Endothelial cell of umbilical vein (primary cell): ENCODE measurements around the gene ANKRD33B. TPM values are rescaled to one million over a fixed set of nuclear protein-coding genes. Genes with fewer than 3 reads are reported as not detected.

Experiments used
- BruUV-seq: library from RNA; stranded (reverse); fragments of 400-500 nt; replicated peaks from 2 replicates; lab custom pipeline; 2021; lab: Mats Ljungman, UMichigan
- CTCF ChIA-PET: fragments of 300-600, 350-600 bp; sonication (Branson Sonifier 250); formaldehyde crosslinking; loops from one replicate; lab custom pipeline; 2021; ENCODE audit warnings: antibody characterized with exemption, inconsistent platforms; lab: Charles Lee
- POLR2A ChIA-PET: fragments of 300-600, 350-600 bp; sonication (Branson Sonifier 250); formaldehyde crosslinking; loops from one replicate; lab custom pipeline; 2021; ENCODE audit warnings: antibody characterized with exemption, inconsistent platforms; lab: Charles Lee
- DNase-seq: peaks from one replicate; pipeline ENCODE4 v3.0.0-alpha.2; 2011; ENCODE audit warnings: low read depth, low spot score
- FAIRE-seq: peaks from 2 replicates; lab custom pipeline; 2011; peaks lifted over from hg19 to GRCh38; lab: Jason Lieb, UNC
- H2AFZ ChIP-seq: 2 replicates; pipeline ENCODE4 v1.6.0; 2012; ENCODE audit warnings: low read depth, low read length, control low read depth, inconsistent platforms
- H3K27ac ChIP-seq: 2 replicates; pipeline ENCODE4 v1.5.1; 2011; ENCODE audit warnings: low read depth, mild to moderate bottlenecking, control low read depth, low read length, moderate library complexity; ENCODE audit not compliant: insufficient read depth
- H3K27me3 ChIP-seq, 2 experiments: 2 replicates each; pipeline versions ENCODE4 v1.6.0 to v1.6.1; 2011; ENCODE audit warnings: low read length in 2 of 2, mixed read lengths in 1 of 2; ENCODE audit not compliant: control insufficient read depth in 2 of 2, insufficient read depth in 2 of 2
- H3K36me3 ChIP-seq, 2 experiments: 2 replicates in 1 of 2; 3 replicates in 1 of 2; pipeline ENCODE4 v1.5.1; 2011; ENCODE audit warnings: low read length in 2 of 2, mild to moderate bottlenecking in 1 of 2, moderate library complexity in 1 of 2; ENCODE audit not compliant: control insufficient read depth in 2 of 2, insufficient read depth in 2 of 2; ENCODE audit errors: extremely low read depth in 1 of 2
- H3K4me1 ChIP-seq: 3 replicates; pipeline ENCODE4 v1.5.1; 2011; ENCODE audit warnings: mild to moderate bottlenecking, low read length; ENCODE audit not compliant: control insufficient read depth, insufficient read depth; ENCODE audit errors: extremely low read depth
- H3K4me2 ChIP-seq: 2 replicates; pipeline ENCODE4 v1.6.1; 2011; ENCODE audit warnings: low read length, control low read depth, mixed read lengths; ENCODE audit not compliant: insufficient read depth
- H3K4me3 ChIP-seq, 3 experiments: fragments of 200-600 bp in 1 of 3; sonication (generic), shearing (Covaris generic) in 1 of 3; replicated peaks in 1 of 3; 2 replicates each; pipeline ENCODE4 v1.5.1; 2011 to 2016; ENCODE audit warnings: control low read depth in 3 of 3, low read length in 3 of 3, mild to moderate bottlenecking in 2 of 3, inconsistent platforms in 1 of 3, low read depth in 1 of 3, moderate library complexity in 1 of 3; ENCODE audit not compliant: insufficient read depth in 1 of 3
- H3K79me2 ChIP-seq: 2 replicates; pipeline ENCODE4 v1.6.0; 2012; ENCODE audit warnings: low read length, inconsistent platforms; ENCODE audit not compliant: control insufficient read depth, insufficient read depth
- H3K9ac ChIP-seq: replicated peaks from 2 replicates; pipeline ENCODE3; 2011; ENCODE audit warnings: low read length, control low read depth; ENCODE audit not compliant: insufficient read depth; ENCODE audit errors: extremely low read depth
- H3K9me1 ChIP-seq: replicated peaks from 3 replicates; pipeline ENCODE4 v1.6.0; 2011; ENCODE audit warnings: mild to moderate bottlenecking, low read length; ENCODE audit not compliant: control insufficient read depth, insufficient read depth; ENCODE audit errors: extremely low read depth
- H3K9me3 ChIP-seq: replicated peaks from 2 replicates; pipeline ENCODE4 v1.5.1; 2012; ENCODE audit warnings: low read length, inconsistent platforms; ENCODE audit not compliant: control insufficient read depth, insufficient read depth
- H4K20me1 ChIP-seq: replicated peaks from 2 replicates; pipeline ENCODE3; 2011; ENCODE audit warnings: mild to moderate bottlenecking, low read length; ENCODE audit not compliant: control insufficient read depth, insufficient read depth; ENCODE audit errors: extremely low read depth
- CTCF ChIP-seq, 2 donors: IDR thresholded peaks; 1 replicate in 1 of 2; 2 replicates in 1 of 2; pipeline ENCODE4 v1.5.1; 2011; ENCODE audit warnings: low read length in 2 of 2, mild to moderate bottlenecking in 2 of 2, moderate library complexity in 2 of 2, control low read depth in 1 of 2, inconsistent platforms in 1 of 2, low read depth in 1 of 2; ENCODE audit not compliant: insufficient read depth in 1 of 2; ENCODE audit errors: extremely low read depth in 1 of 2
- EZH2 ChIP-seq: IDR thresholded peaks from 2 replicates; pipeline ENCODE4 v1.6.1; 2012; ENCODE audit warnings: borderline replicate concordance, low read depth, mild to moderate bottlenecking, moderate library complexity, low read length, inconsistent platforms; ENCODE audit not compliant: severe bottlenecking
- FOS ChIP-seq: IDR thresholded peaks from 2 replicates; pipeline ENCODE4 v1.6.1; 2011; ENCODE audit warnings: mild to moderate bottlenecking, low read length, moderate library complexity, borderline replicate concordance; ENCODE audit not compliant: insufficient read depth
- GATA2 ChIP-seq: IDR thresholded peaks from 2 replicates; pipeline ENCODE4 v1.7.0; 2011; ENCODE audit warnings: low read depth, mild to moderate bottlenecking, moderate library complexity, mixed read lengths, low read length; ENCODE audit not compliant: insufficient read length, insufficient read depth
- JUN ChIP-seq: IDR thresholded peaks from 2 replicates; pipeline ENCODE4 v1.6.1; 2011; ENCODE audit warnings: borderline replicate concordance, low read depth; ENCODE audit not compliant: insufficient read length, insufficient read depth
- MAX ChIP-seq: IDR thresholded peaks from 2 replicates; pipeline ENCODE4 v1.6.1; 2011; ENCODE audit not compliant: insufficient read depth, insufficient read length
- MYC ChIP-seq: IDR thresholded peaks from one replicate; pipeline ENCODE4 v1.6.1; 2011; ENCODE audit warnings: mild to moderate bottlenecking, low read depth, low read length
- POLR2A ChIP-seq: IDR thresholded peaks from 2 replicates; pipeline ENCODE4 v1.6.1; 2012; ENCODE audit warnings: low read depth, mild to moderate bottlenecking, control low read depth, low read length
- POLR2AphosphoS5 ChIP-seq: IDR thresholded peaks from 2 replicates; pipeline ENCODE4 v1.6.1; 2012; ENCODE audit warnings: low read depth, mild to moderate bottlenecking, control low read depth, low read length, moderate library complexity; ENCODE audit not compliant: insufficient read depth
- dilution Hi-C: fragments of 300-500 bp; cut with MboI; formaldehyde crosslinking; loops from one replicate; pipeline ENCODE4 v1.15.0; 2019; ENCODE audit warnings: low sequenced_read_pairs; ENCODE audit not compliant: extremely low pct_ligation_motif_present
- intact Hi-C: fragments of 100-400 bp; cut with micrococcal nuclease; formaldehyde crosslinking; loops from one replicate; pipeline ENCODE4 v1.10.0; 2022
- polyA plus RNA-seq, 4 experiments: library from polyadenylated mRNA; depleted of rRNA in 3 of 4; stranded (reverse) in 3 of 4; unstranded in 1 of 4; fragments of >200 nt; gene quantifications; 2 replicates each; pipeline versions ENCODE4 v1.2.1 to v1.2.3, GENCODE V29; 2011 to 2012; ENCODE audit warnings: missing spikeins in 1 of 4
- total RNA-seq: library from RNA; stranded (reverse); gene quantifications from 2 replicates; pipeline ENCODE4 v1.2.3, GENCODE V29; 2021

The ANKRD33B gene
- total and polyA plus RNA-seq, 2 donors (not counting 3 experiments of a cell fraction or from before 2014, with no cell fraction given): 2.4 to 5.4 TPM

- Histone ChIP-seq H3K4me2 (no peak overlapping the region), H3K9ac (no peak overlapping the region), H3K36me3 (no peaks in the 10 kb centered on the region), H2AFZ (no peak overlapping the region), H3K4me3 (no peak overlapping the region), H3K9me3 (no peaks in the 10 kb centered on the region), H3K27me3 (no peaks in the 10 kb centered on the region), H3K9me1 (no peaks in the 10 kb centered on the region), H4K20me1 (no peaks in the 10 kb centered on the region), H3K27ac (no peak overlapping the region), H3K4me1 (peaks cover 18% of the 10 kb centered on the region), H3K79me2 (no peaks in the 10 kb centered on the region)
- FAIRE-seq: no peak
- no peak for TF ChIP-seq CTCF (IDR thresholded peaks at IDR 0.05; ENCODE audit: extremely low read depth in 1 of 2, insufficient read depth in 1 of 2, low read depth in 1 of 2, low read length in 2 of 2)
- POLR2A ChIA-PET: no interaction called here
- intact Hi-C loops (no loop called here), dilution Hi-C loops (no loop called here)
- no peak for DNase-seq
- CTCF ChIA-PET: interaction anchor here (0.8 kb wide), 1 partner anchor 60 kb away, joined by 3 read pairs; no protein-coding TSS in a partner anchor
- no TSS peak for BruUV-seq
Measured at GRCh38 chr5:10636363-10637142, 72.7 kb downstream of the ANKRD33B start.

- ChIA-PET POLR2A (no interaction called here), CTCF (no interaction called here)
- no peak overlapping the region for H3K27ac ChIP-seq
- H3K9me3 ChIP-seq: no peaks in the 10 kb centered on the region
- no peak for DNase-seq
- peaks cover 18% of the 10 kb centered on the region for H3K4me1 ChIP-seq
- dilution Hi-C loops: no loop called here
- no peaks in the 10 kb centered on the region for H3K79me2 ChIP-seq
- no peak for FAIRE-seq
- no peak overlapping the region for H3K4me3 ChIP-seq
- TF ChIP-seq FOS (no peak), POLR2AphosphoS5 (no peak), JUN (no peak), MAX (no peak), CTCF (IDR thresholded peaks at IDR 0.05; ENCODE audit: extremely low read depth in 1 of 2, insufficient read depth in 1 of 2, low read depth in 1 of 2, low read length in 2 of 2) (no peak), EZH2 (no peak), GATA2 (no peak), POLR2A (no peak), MYC (no peak)
- H3K27me3 ChIP-seq: no peaks in the 10 kb centered on the region
- no peak overlapping the region for H3K9ac ChIP-seq
- BruUV-seq: no TSS peak
- intact Hi-C loops: no loop called here
- H2AFZ ChIP-seq: no peak overlapping the region
- no peaks in the 10 kb centered on the region for H3K9me1 ChIP-seq
- H3K36me3 ChIP-seq: no peaks in the 10 kb centered on the region
- no peak overlapping the region for H3K4me2 ChIP-seq
- no peaks in the 10 kb centered on the region for H4K20me1 ChIP-seq
Measured at GRCh38 chr5:10637944-10638343, 74.1 kb downstream of the ANKRD33B start.
